A549 (cell line): ENCODE results near the gene ALKBH6. TPM values are rescaled to one million over a fixed set of nuclear protein-coding genes. Genes with fewer than 3 reads are reported as not detected.

Source experiments
- ATAC-seq, 2 experiments: fragments of 200-7000 bp in 1 of 2; fragments of >200 bp in 1 of 2; cut with Nextera tagmentation in 1 of 2; cut with Tn5 transposase in 1 of 2; 3 replicates each; pipeline versions ENCODE4 v1.8.0 to v1.9.1; 2018 to 2020; ENCODE audit warnings: mild to moderate bottlenecking in 1 of 2, moderate library complexity in 1 of 2
- CTCF ChIA-PET: fragments of 300-600 bp; sonication (Branson Sonifier 250); formaldehyde crosslinking; extraction: SDS; loops from one replicate; lab custom pipeline; 2021; ENCODE audit warnings: antibody characterized with exemption, inconsistent platforms; lab: Yijun Ruan, JAX
- POLR2A ChIA-PET: fragments of 350-600 bp; formaldehyde crosslinking; extraction: SDS; loops from one replicate; lab custom pipeline; 2021; ENCODE audit warnings: antibody characterized with exemption, inconsistent platforms; lab: Yijun Ruan, JAX
- DNase-seq, 2 experiments: peaks; one replicate each; pipeline versions ENCODE4 v3.0.0 to v3.0.0-alpha.2; 2011 to 2016; ENCODE audit warnings: low read depth in 1 of 2, low spot score in 1 of 2
- FAIRE-seq: peaks from 2 replicates; lab custom pipeline; 2011; peaks lifted over from hg19 to GRCh38; lab: Jason Lieb, UNC
- H3K27ac ChIP-seq, 2 experiments: fragments of >200 bp; sonication (Bioruptor Twin); formaldehyde crosslinking; 3 replicates each; pipeline ENCODE4 v1.5.1; 2016 to 2017
- H3K4me1 ChIP-seq: fragments of >200 bp; sonication (Bioruptor Twin); formaldehyde crosslinking; 3 replicates; pipeline ENCODE4 v1.6.1; 2016
- H3K4me2 ChIP-seq: fragments of >200 bp; sonication (Bioruptor Twin); formaldehyde crosslinking; 3 replicates; pipeline ENCODE4 v1.6.1; 2016
- H3K4me3 ChIP-seq: fragments of >200 bp; sonication (Bioruptor Twin); formaldehyde crosslinking; 3 replicates; pipeline ENCODE4 v1.5.1; 2016
- H3K9me3 ChIP-seq: fragments of >200 bp; sonication (Bioruptor Twin); formaldehyde crosslinking; 3 replicates; pipeline ENCODE4 v1.6.1; 2016
- BHLHE40 ChIP-seq: IDR thresholded peaks from 2 replicates; pipeline ENCODE4 v1.6.1; 2012; ENCODE audit warnings: low read depth, low read length, inconsistent platforms
- CBX2 ChIP-seq: fragments of 200-600 bp; sonication (generic); IDR thresholded peaks from 2 replicates; pipeline ENCODE4 v1.6.1; 2016; ENCODE audit warnings: low read depth, mild to moderate bottlenecking, borderline replicate concordance
- CBX8 ChIP-seq: fragments of 200-600 bp; sonication (generic); IDR thresholded peaks from 2 replicates; pipeline ENCODE4 v1.6.1; 2016
- CHD2 ChIP-seq: fragments of 150-350 bp; IDR thresholded peaks from 2 replicates; pipeline ENCODE4 v1.6.1; 2014; ENCODE audit warnings: low read length; ENCODE audit not compliant: partially characterized antibody
- CHD4 ChIP-seq: fragments of 200-600 bp; sonication (generic); IDR thresholded peaks from 2 replicates; pipeline ENCODE4 v1.6.1; 2016; ENCODE audit warnings: antibody characterized with exemption, mild to moderate bottlenecking, borderline replicate concordance
- EHF ChIP-seq: fragments of 250-450 bp; sonication (Bioruptor Pico); IDR thresholded peaks from 2 replicates; pipeline ENCODE4 v1.5.0; 2020; ENCODE audit warnings: mild to moderate bottlenecking
- EHMT2 ChIP-seq: fragments of 200-600 bp; sonication (generic); IDR thresholded peaks from 2 replicates; pipeline ENCODE4 v1.6.1; 2016; ENCODE audit warnings: antibody characterized with exemption, low read depth, mild to moderate bottlenecking, moderate library complexity
- ELK1 ChIP-seq: fragments of 150-350 bp; IDR thresholded peaks from 2 replicates; pipeline ENCODE4 v1.6.1; 2014; ENCODE audit warnings: low read depth, mild to moderate bottlenecking, low read length
- EP300 ChIP-seq, 2 experiments: fragments of >200 bp; sonication (Bioruptor Twin); formaldehyde crosslinking; IDR thresholded peaks; 2 replicates in 1 of 2; 3 replicates in 1 of 2; pipeline ENCODE4 v1.6.1; 2016 to 2017
- ESRRA ChIP-seq: fragments of 150-350 bp; IDR thresholded peaks from 2 replicates; pipeline ENCODE4 v1.6.1; 2014; ENCODE audit warnings: mild to moderate bottlenecking, low read length, borderline replicate concordance
- GATA3 ChIP-seq: IDR thresholded peaks from 2 replicates; pipeline ENCODE4 v1.6.1; 2012; ENCODE audit warnings: borderline replicate concordance
- HES2 ChIP-seq: fragments of >200 bp; sonication (Bioruptor Twin); formaldehyde crosslinking; IDR thresholded peaks from 2 replicates; pipeline ENCODE4 v1.6.1; 2016
- HEYL ChIP-seq: fragments of 250-450 bp; sonication (Bioruptor Pico); IDR thresholded peaks from 2 replicates; pipeline ENCODE4 v1.8.0; 2021; ENCODE audit warnings: mild to moderate bottlenecking, moderate library complexity
- HOXB13 ChIP-seq: fragments of 250-450 bp; sonication (Bioruptor Pico); IDR thresholded peaks from 2 replicates; pipeline ENCODE4 v1.5.0; 2020; ENCODE audit warnings: low read depth, mild to moderate bottlenecking, moderate library complexity
- JUN ChIP-seq, 2 experiments: fragments of >200 bp; sonication (Bioruptor Twin); formaldehyde crosslinking; IDR thresholded peaks; 2 replicates in 1 of 2; 3 replicates in 1 of 2; pipeline ENCODE4 v1.6.1; 2016 to 2017
- JUNB ChIP-seq: fragments of >200 bp; sonication (Bioruptor Twin); formaldehyde crosslinking; IDR thresholded peaks from 2 replicates; pipeline ENCODE4 v1.6.1; 2016
- KDM5A ChIP-seq: fragments of 200-600 bp; sonication (generic); IDR thresholded peaks from 2 replicates; pipeline ENCODE4 v1.6.1; 2016; ENCODE audit warnings: antibody characterized with exemption, mild to moderate bottlenecking
- MAX ChIP-seq: IDR thresholded peaks from 2 replicates; pipeline ENCODE4 v1.6.1; 2012
- MYC ChIP-seq: IDR thresholded peaks from 2 replicates; pipeline ENCODE4 v1.6.1; 2012; ENCODE audit warnings: mild to moderate bottlenecking, inconsistent platforms, low read length, improper control_type of control experiment, borderline replicate concordance
- NR3C1 ChIP-seq: fragments of >200 bp; sonication (Bioruptor Twin); formaldehyde crosslinking; IDR thresholded peaks from 3 replicates; pipeline ENCODE4 v1.6.1; 2017
- POLR2AphosphoS2 ChIP-seq: conservative IDR thresholded peaks from 2 replicates; pipeline ENCODE4 v1.6.1; 2012; ENCODE audit warnings: low read length, improper control_type of control experiment, inconsistent platforms
- RARB ChIP-seq: fragments of 250-450 bp; sonication (Bioruptor Pico); IDR thresholded peaks from 2 replicates; pipeline ENCODE4 v1.8.0; 2021; ENCODE audit warnings: mild to moderate bottlenecking, moderate library complexity
- RFX5 ChIP-seq: fragments of 450-650 bp; IDR thresholded peaks from 2 replicates; pipeline ENCODE4 v1.7.1; 2014; ENCODE audit warnings: antibody characterized with exemption, mild to moderate bottlenecking, moderate library complexity
- SMC3 ChIP-seq: fragments of >200 bp; sonication (Bioruptor Twin); formaldehyde crosslinking; IDR thresholded peaks from 3 replicates; pipeline ENCODE4 v1.6.1; 2018; ENCODE audit warnings: inconsistent platforms
- SREBF2 ChIP-seq: fragments of 450-650 bp; IDR thresholded peaks from 2 replicates; pipeline ENCODE4 v1.6.1; 2014; ENCODE audit warnings: mild to moderate bottlenecking, moderate library complexity
- TP53 ChIP-seq: fragments of 250-450 bp; sonication (Bioruptor Pico); IDR thresholded peaks from 2 replicates; pipeline ENCODE4 v1.5.0; 2021; ENCODE audit warnings: mild to moderate bottlenecking, moderate library complexity
- USF2 ChIP-seq: fragments of 450-650 bp; IDR thresholded peaks from 2 replicates; pipeline ENCODE4 v1.6.1; 2014; ENCODE audit warnings: antibody characterized with exemption
- ZNF302 ChIP-seq: fragments of 250-450 bp; sonication (Bioruptor Pico); IDR thresholded peaks from 2 replicates; pipeline ENCODE4 v1.9.0; 2021; ENCODE audit warnings: inconsistent platforms, mild to moderate bottlenecking, moderate library complexity
- ZSCAN20 ChIP-seq: fragments of 250-450 bp; sonication (Bioruptor Pico); IDR thresholded peaks from 2 replicates; pipeline ENCODE4 v1.8.0; 2022; ENCODE audit warnings: mild to moderate bottlenecking, moderate library complexity
- WGBS: methylation state at CpG from one replicate; pipeline ENCODE4 v1.1.6; 2017; ENCODE audit errors: missing lambda C conversion rate; 5-methylcytosine and 5-hydroxymethylcytosine counted together
- polyA minus RNA-seq: library from RNA; depleted of rRNA, polyadenylated mRNA; stranded (reverse); fragments of >200 nt; gene quantifications from 2 replicates; pipeline ENCODE4 v1.2.3, GENCODE V29; 2011; rRNA and poly(A)+ RNA removed
- polyA plus RNA-seq, 4 experiments: library from polyadenylated mRNA; depleted of rRNA in 3 of 4; stranded (reverse); fragments of >200 nt; fragmentation: RNase III in 1 of 4; extraction: RNeasy Plus Mini Kit Qiagen cat#74134 plus additional on column Dnase treatment in 1 of 4; gene quantifications; 2 replicates in 3 of 4; 3 replicates in 1 of 4; pipeline ENCODE4 v1.2.3, GENCODE V29; 2011 to 2017
- TF ChIP-seq, protein P1 (sequence below): fragments of 250-450 bp; sonication (Bioruptor Pico); IDR thresholded peaks from 2 replicates; pipeline ENCODE4 v1.5.0; 2021; ENCODE audit warnings: mild to moderate bottlenecking, moderate library complexity, borderline replicate concordance
- TF ChIP-seq, protein P2 (sequence below): fragments of >200 bp; sonication (Bioruptor Twin); formaldehyde crosslinking; IDR thresholded peaks from 3 replicates; pipeline ENCODE4 v1.5.1; 2016
- TF ChIP-seq, protein P3 (sequence below): IDR thresholded peaks from 2 replicates; pipeline ENCODE4 v1.6.1; 2012; ENCODE audit warnings: low read depth, borderline replicate concordance

The ALKBH6 gene
- 27.5 and 34.2 TPM in 2 replicates for polyA plus RNA-seq (2011; rRNA removed)
- polyA plus RNA-seq (2012; cell fraction: cytosol; rRNA removed), result 52.0 and 67.0 TPM in 2 replicates
- polyA plus RNA-seq (2012; cell fraction: nucleus; rRNA removed), result 104 and 143 TPM in 2 replicates
- 40.4 to 47.1 TPM (median 46.4 TPM) in 3 replicates for polyA plus RNA-seq (2017; fragmentation: RNase III; extraction: RNeasy Plus Mini Kit Qiagen cat#74134 plus additional on column Dnase treatment)
- 10.6 and 13.2 TPM in 2 replicates for polyA minus RNA-seq

DNA sequence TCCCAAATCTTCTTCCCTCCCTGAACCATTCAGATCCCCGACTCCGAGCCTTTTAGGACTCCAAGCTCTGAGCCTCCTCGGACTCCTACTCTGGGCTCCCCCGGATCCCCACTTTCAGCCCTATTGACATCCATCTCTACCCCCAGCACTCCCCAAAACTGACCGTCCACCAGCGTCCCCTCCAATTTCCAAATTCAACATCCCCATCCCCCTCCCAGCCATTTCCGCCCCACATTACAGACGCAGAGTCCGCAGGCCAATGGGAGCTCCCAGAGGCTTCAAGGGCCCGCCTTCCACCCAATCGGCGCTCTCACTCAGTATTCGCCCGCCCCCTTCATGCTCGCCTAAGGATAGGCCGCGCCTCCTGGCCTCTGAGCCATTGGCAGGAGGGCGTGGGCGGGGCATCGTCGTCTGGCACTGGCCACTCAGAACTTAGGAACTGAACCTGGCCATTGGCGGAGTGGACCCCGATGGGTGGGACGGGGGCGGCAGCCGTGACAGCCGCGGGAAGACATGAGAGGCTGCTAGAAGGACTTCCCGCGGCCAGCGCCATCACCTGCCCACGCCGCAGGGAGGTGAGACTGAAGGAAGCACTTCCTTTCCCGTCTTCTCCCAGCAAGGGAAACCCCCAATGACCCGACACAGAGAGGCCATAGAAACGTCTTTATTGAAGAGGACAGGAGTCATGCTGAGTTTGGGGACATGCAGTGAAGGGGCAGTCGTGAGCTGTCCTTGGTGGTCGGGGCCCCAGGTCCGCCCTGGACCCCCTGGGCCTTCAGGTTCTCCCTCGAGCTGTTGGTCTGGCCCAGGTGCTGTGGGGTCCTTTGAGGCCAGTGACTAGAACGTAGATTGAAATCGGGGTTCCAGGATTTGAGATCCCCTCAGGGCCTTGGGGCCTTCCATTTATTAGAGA is at the start of gene ALKBH6:
ALKBH6 (minus strand) TSS at position 202 of the 913 bp plus-strand sequence. CDS start 816 bp downstream, outside the sequence.
- FAIRE-seq (peak; percentile 100), ATAC-seq (peak; percentile 88 to 98)
- CTCF ChIA-PET, result interaction anchor here (0.6 to 2.2 kb wide), 11 partner anchors 11 to 1629 kb away, joined by 3 to 8 read pairs (median 4); partner anchors contain the start of gene THAP8
- TF ChIP-seq ZSCAN20 (CRISPR knock-in tag) (no peak), RFX5 (peak; percentile 85), USF2 (peak; percentile 36), KDM5A (no peak), HEYL (CRISPR knock-in tag) (no peak), CBX2 (no peak), EHF (CRISPR knock-in tag) (0 out of 2 replicates have a peak, but pooled peaks have one; percentile 19), CHD2 (peak; percentile 72), BHLHE40 (no peak), TP53 (CRISPR knock-in tag) (no peak), EHMT2 (no peak), RARB (CRISPR knock-in tag) (no peak), GATA3 (no peak), NR3C1 (no peak), ELK1 (peak; percentile 63; the same call in 1 of the 2 replicates), ESRRA (0 out of 2 replicates have a peak, but pooled peaks have one; percentile 21), MAX (peak; percentile 95), CBX8 (no peak), ZNF302 (CRISPR knock-in tag) (no peak), POLR2AphosphoS2 (no peak), HES2 (no peak), EP300 (IDR thresholded peaks at IDR 0.05) (no peak), SREBF2 (no peak), JUN (IDR thresholded peaks at IDR 0.05) (peak in 1 of 2 experiments; percentile 62; a peak in 1 of 5 replicates), HOXB13 (CRISPR knock-in tag) (no peak), SMC3 (no peak), CHD4 (no peak), JUNB (no peak), MYC (peak; percentile 79)
- TF ChIP-seq, protein P1, sequence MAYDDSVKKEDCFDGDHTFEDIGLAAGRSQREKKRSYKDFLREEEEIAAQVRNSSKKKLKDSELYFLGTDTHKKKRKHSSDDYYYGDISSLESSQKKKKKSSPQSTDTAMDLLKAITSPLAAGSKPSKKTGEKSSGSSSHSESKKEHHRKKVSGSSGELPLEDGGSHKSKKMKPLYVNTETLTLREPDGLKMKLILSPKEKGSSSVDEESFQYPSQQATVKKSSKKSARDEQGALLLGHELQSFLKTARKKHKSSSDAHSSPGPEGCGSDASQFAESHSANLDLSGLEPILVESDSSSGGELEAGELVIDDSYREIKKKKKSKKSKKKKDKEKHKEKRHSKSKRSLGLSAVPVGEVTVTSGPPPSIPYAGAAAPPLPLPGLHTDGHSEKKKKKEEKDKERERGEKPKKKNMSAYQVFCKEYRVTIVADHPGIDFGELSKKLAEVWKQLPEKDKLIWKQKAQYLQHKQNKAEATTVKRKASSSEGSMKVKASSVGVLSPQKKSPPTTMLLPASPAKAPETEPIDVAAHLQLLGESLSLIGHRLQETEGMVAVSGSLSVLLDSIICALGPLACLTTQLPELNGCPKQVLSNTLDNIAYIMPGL (CRISPR knock-in tag), result no peak
- TF ChIP-seq, protein P2, sequence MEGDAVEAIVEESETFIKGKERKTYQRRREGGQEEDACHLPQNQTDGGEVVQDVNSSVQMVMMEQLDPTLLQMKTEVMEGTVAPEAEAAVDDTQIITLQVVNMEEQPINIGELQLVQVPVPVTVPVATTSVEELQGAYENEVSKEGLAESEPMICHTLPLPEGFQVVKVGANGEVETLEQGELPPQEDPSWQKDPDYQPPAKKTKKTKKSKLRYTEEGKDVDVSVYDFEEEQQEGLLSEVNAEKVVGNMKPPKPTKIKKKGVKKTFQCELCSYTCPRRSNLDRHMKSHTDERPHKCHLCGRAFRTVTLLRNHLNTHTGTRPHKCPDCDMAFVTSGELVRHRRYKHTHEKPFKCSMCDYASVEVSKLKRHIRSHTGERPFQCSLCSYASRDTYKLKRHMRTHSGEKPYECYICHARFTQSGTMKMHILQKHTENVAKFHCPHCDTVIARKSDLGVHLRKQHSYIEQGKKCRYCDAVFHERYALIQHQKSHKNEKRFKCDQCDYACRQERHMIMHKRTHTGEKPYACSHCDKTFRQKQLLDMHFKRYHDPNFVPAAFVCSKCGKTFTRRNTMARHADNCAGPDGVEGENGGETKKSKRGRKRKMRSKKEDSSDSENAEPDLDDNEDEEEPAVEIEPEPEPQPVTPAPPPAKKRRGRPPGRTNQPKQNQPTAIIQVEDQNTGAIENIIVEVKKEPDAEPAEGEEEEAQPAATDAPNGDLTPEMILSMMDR, result no peak
- TF ChIP-seq, protein P3, sequence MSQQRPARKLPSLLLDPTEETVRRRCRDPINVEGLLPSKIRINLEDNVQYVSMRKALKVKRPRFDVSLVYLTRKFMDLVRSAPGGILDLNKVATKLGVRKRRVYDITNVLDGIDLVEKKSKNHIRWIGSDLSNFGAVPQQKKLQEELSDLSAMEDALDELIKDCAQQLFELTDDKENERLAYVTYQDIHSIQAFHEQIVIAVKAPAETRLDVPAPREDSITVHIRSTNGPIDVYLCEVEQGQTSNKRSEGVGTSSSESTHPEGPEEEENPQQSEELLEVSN, result peak; percentile 84

More for the DNA sequence above, at the start of gene ALKBH6:
- H3K27ac ChIP-seq, result peak within 1 kb of the TSS; percentile 81 to 85
- peak; percentile 100 for DNase-seq
- 2% methylated on average over 37 of the region's 42 CpGs for WGBS
- peak within 1 kb of the TSS; percentile 65 for H3K4me3 ChIP-seq
- H3K4me1 ChIP-seq, result peaks cover 19% of the 10 kb centered on the region
- H3K9me3 ChIP-seq, result no peaks in the 10 kb centered on the region
- POLR2A ChIA-PET, result interaction anchor here (0.7 to 1.2 kb wide), 12 partner anchors 10 to 274 kb away, joined by 3 to 18 read pairs (median 4); partner anchors contain the start of genes POLR2I, TBCB, THAP8 and WDR62
- peak within 1 kb of the TSS; percentile 94 for H3K4me2 ChIP-seq
